GM23248 (cell line): ENCODE results near the gene TNFSF8. TPM values are rescaled to one million over a fixed set of nuclear protein-coding genes. Genes with fewer than 3 reads are reported as not detected.

Experiments
- DNase-seq: peaks from one replicate; pipeline ENCODE4 v3.0.0-alpha.2; 2015
- H2AFZ ChIP-seq: fragments of 200-600 bp; sonication (generic); 2 replicates; pipeline ENCODE4 v1.6.1; 2016; ENCODE audit warnings: antibody characterized with exemption
- H3F3A ChIP-seq: fragments of 200-600 bp; sonication (generic); 2 replicates; pipeline ENCODE4 v1.6.1; 2016; ENCODE audit warnings: mild to moderate bottlenecking, antibody characterized with exemption, mixed run types; ENCODE audit not compliant: insufficient read depth
- H3K27ac ChIP-seq: fragments of 200-600 bp; sonication (generic); 2 replicates; pipeline ENCODE4 v1.5.1; 2016; ENCODE audit warnings: mild to moderate bottlenecking
- H3K27me3 ChIP-seq: fragments of 200-600 bp; sonication (generic); replicated peaks from 2 replicates; pipeline ENCODE4 v1.6.1; 2016; ENCODE audit warnings: mild to moderate bottlenecking; ENCODE audit not compliant: insufficient read depth
- H3K36me3 ChIP-seq: fragments of 200-600 bp; sonication (generic); 2 replicates; pipeline ENCODE4 v1.6.1; 2016; ENCODE audit warnings: low read depth, mild to moderate bottlenecking
- H3K4me1 ChIP-seq: fragments of 200-600 bp; sonication (generic); 2 replicates; pipeline ENCODE4 v1.6.1; 2016; ENCODE audit warnings: mild to moderate bottlenecking; ENCODE audit not compliant: insufficient read depth
- H3K4me2 ChIP-seq: fragments of 200-600 bp; sonication (generic); one replicate; pipeline ENCODE4 v1.6.1; 2016; ENCODE audit warnings: mild to moderate bottlenecking; ENCODE audit not compliant: unreplicated experiment
- H3K4me3 ChIP-seq: fragments of 200-600 bp; sonication (generic); 2 replicates; pipeline ENCODE4 v1.5.1; 2016; ENCODE audit warnings: mild to moderate bottlenecking
- H3K79me2 ChIP-seq: fragments of 200-600 bp; sonication (generic); 2 replicates; pipeline ENCODE4 v1.6.1; 2016; ENCODE audit warnings: mild to moderate bottlenecking; ENCODE audit not compliant: insufficient read depth
- H3K9ac ChIP-seq: fragments of 200-600 bp; sonication (generic); 2 replicates; pipeline ENCODE4 v1.6.1; 2016; ENCODE audit warnings: mild to moderate bottlenecking
- H3K9me2 ChIP-seq: fragments of 200-600 bp; sonication (generic); 2 replicates; pipeline ENCODE4 v1.6.1; 2016; ENCODE audit warnings: mixed run types, mild to moderate bottlenecking, moderate library complexity; ENCODE audit not compliant: insufficient read depth
- H3K9me3 ChIP-seq: fragments of 200-600 bp; sonication (generic); one replicate; pipeline ENCODE4 v1.6.1; 2017; ENCODE audit warnings: low read depth
- H4K20me1 ChIP-seq: fragments of 200-600 bp; sonication (generic); 2 replicates; pipeline ENCODE4 v1.6.0; 2016; ENCODE audit not compliant: insufficient read depth
- EZH2 ChIP-seq: fragments of 200-600 bp; sonication (generic); IDR thresholded peaks from 2 replicates; pipeline ENCODE4 v1.6.1; 2018; ENCODE audit warnings: antibody characterized with exemption, mild to moderate bottlenecking; ENCODE audit not compliant: insufficient read depth, poor library complexity, severe bottlenecking
- EZH2phosphoT487 ChIP-seq: fragments of 200-600 bp; sonication (generic); IDR thresholded peaks from 2 replicates; pipeline ENCODE4 v1.6.1; 2018; ENCODE audit warnings: antibody characterized with exemption, moderate library complexity, mild to moderate bottlenecking, low read depth; ENCODE audit not compliant: insufficient read depth
- WGBS, 2 experiments: methylation state at CpG; one replicate each; pipeline ENCODE4 v1.1.6; 2015 to 2017; ENCODE audit warnings: low lambda C conversion rate in 2 of 2, low coverage in 1 of 2; ENCODE audit errors: missing lambda C conversion rate in 2 of 2; 5-methylcytosine and 5-hydroxymethylcytosine counted together
- in situ Hi-C: fragments of 300-500 bp; cut with MboI; formaldehyde crosslinking; loops from 2 replicates; pipeline ENCODE4 v1.15.0; 2020
- polyA plus RNA-seq: library from polyadenylated mRNA; unstranded; fragments of >200 nt; fragmentation: Nextera tagmentation; extraction: Ambion mirVana; gene quantifications from 2 replicates; pipeline ENCODE4 v1.2.1, GENCODE V29; 2016
- total RNA-seq: library from RNA; depleted of rRNA; stranded (reverse); fragments of >200 nt; shearing (Covaris generic); gene quantifications from 2 replicates; pipeline ENCODE4 v1.2.3, GENCODE V29; 2014

The TNFSF8 gene
- total and polyA plus RNA-seq, 2 experiments from 2014 or later = not detected

GRCh38 chr9:114953046-114953445 is 22.7 kb upstream of the TNFSF8 start:
- Histone ChIP-seq H3K9me2 (no peaks in the 10 kb centered on the region), H3F3A (peaks cover 12% of the 10 kb centered on the region), H4K20me1 (no peaks in the 10 kb centered on the region), H3K4me3 (no peak overlapping the region), H2AFZ (no peak overlapping the region), H3K27me3 (no peaks in the 10 kb centered on the region), H3K9ac (no peak overlapping the region), H3K36me3 (no peaks in the 10 kb centered on the region), H3K4me1 (peaks cover 14% of the 10 kb centered on the region), H3K4me2 (peak overlapping the region; percentile 81), H3K27ac (no peak overlapping the region), H3K79me2 (no peaks in the 10 kb centered on the region), H3K9me3 (no peaks in the 10 kb centered on the region)
- no peak for DNase-seq
- TF ChIP-seq EZH2 = no peak
- TF ChIP-seq EZH2phosphoT487 = no peak
- WGBS, 2 experiments = 22 to 33% methylated on average over 2 of the region's 2 CpGs
- in situ Hi-C loops = no loop called here

GRCh38 chr9:114950761-114951160 is 20.4 kb upstream of the TNFSF8 start:
- in situ Hi-C loops = no loop called here
- peaks cover 12% of the 10 kb centered on the region for H3F3A ChIP-seq
- DNase-seq = no peak
- H4K20me1 ChIP-seq = no peaks in the 10 kb centered on the region
- no peaks in the 10 kb centered on the region for H3K9me2 ChIP-seq
- H3K36me3 ChIP-seq = no peaks in the 10 kb centered on the region
- no peaks in the 10 kb centered on the region for H3K9me3 ChIP-seq
- no peaks in the 10 kb centered on the region for H3K27me3 ChIP-seq
- peaks cover 14% of the 10 kb centered on the region for H3K4me1 ChIP-seq
- no peak overlapping the region for H3K4me3 ChIP-seq
- no peak overlapping the region for H3K4me2 ChIP-seq
- 85 to 87% methylated on average over 2 of the region's 2 CpGs for WGBS, 2 experiments
- TF ChIP-seq EZH2phosphoT487 (no peak), EZH2 (no peak)
- H3K27ac ChIP-seq = no peak overlapping the region
- no peak overlapping the region for H3K9ac ChIP-seq
- H3K79me2 ChIP-seq = no peaks in the 10 kb centered on the region
- no peak overlapping the region for H2AFZ ChIP-seq

GRCh38 chr9:114947058-114947457 is 16.7 kb upstream of the TNFSF8 start:
- Histone ChIP-seq H4K20me1 (no peaks in the 10 kb centered on the region), H3F3A (no peaks in the 10 kb centered on the region), H3K4me3 (no peak overlapping the region), H3K9ac (no peak overlapping the region), H3K27ac (no peak overlapping the region), H3K9me3 (no peaks in the 10 kb centered on the region), H2AFZ (no peak overlapping the region), H3K79me2 (no peaks in the 10 kb centered on the region), H3K4me2 (no peak overlapping the region), H3K4me1 (no peaks in the 10 kb centered on the region), H3K36me3 (no peaks in the 10 kb centered on the region), H3K9me2 (no peaks in the 10 kb centered on the region), H3K27me3 (no peaks in the 10 kb centered on the region)
- in situ Hi-C loops = no loop called here
- TF ChIP-seq EZH2phosphoT487 (no peak), EZH2 (no peak)
- no peak for DNase-seq
- 54 to 57% methylated on average over 4 of the region's 4 CpGs for WGBS, 2 experiments

GRCh38 chr9:114945616-114946412 is 15.4 kb upstream of the TNFSF8 start:
- no peak overlapping the region for H3K9ac ChIP-seq
- no peak overlapping the region for H2AFZ ChIP-seq
- no peak overlapping the region for H3K27ac ChIP-seq
- H3K4me3 ChIP-seq = no peak overlapping the region
- DNase-seq = no peak
- TF ChIP-seq EZH2phosphoT487 (no peak), EZH2 (no peak)
- in situ Hi-C loops = no loop called here
- no peak overlapping the region for H3K4me2 ChIP-seq
- no peaks in the 10 kb centered on the region for H3K36me3 ChIP-seq
- H3K4me1 ChIP-seq = no peaks in the 10 kb centered on the region
- H4K20me1 ChIP-seq = no peaks in the 10 kb centered on the region
- 90% methylated on average over 2 of the region's 2 CpGs for WGBS, 2 experiments
- H3K79me2 ChIP-seq = no peaks in the 10 kb centered on the region
- H3F3A ChIP-seq = no peaks in the 10 kb centered on the region
- H3K27me3 ChIP-seq = no peaks in the 10 kb centered on the region
- H3K9me2 ChIP-seq = no peaks in the 10 kb centered on the region
- no peaks in the 10 kb centered on the region for H3K9me3 ChIP-seq

GRCh38 chr9:114941376-114941775 is 11.0 kb upstream of the TNFSF8 start:
- Histone ChIP-seq H3K4me3 (no peak overlapping the region), H3K9me3 (no peaks in the 10 kb centered on the region), H3K9me2 (no peaks in the 10 kb centered on the region), H4K20me1 (no peaks in the 10 kb centered on the region), H2AFZ (no peak overlapping the region), H3K9ac (no peak overlapping the region), H3F3A (no peaks in the 10 kb centered on the region), H3K79me2 (no peaks in the 10 kb centered on the region), H3K4me1 (0 out of 2 replicates have a peak, but pooled peaks cover 4% of the 10 kb centered on the region), H3K36me3 (no peaks in the 10 kb centered on the region), H3K27me3 (no peaks in the 10 kb centered on the region), H3K4me2 (no peak overlapping the region), H3K27ac (no peak overlapping the region)
- in situ Hi-C loops = no loop called here
- 42 to 44% methylated on average over 2 of the region's 2 CpGs for WGBS, 2 experiments
- DNase-seq = no peak
- TF ChIP-seq EZH2phosphoT487 (no peak), EZH2 (no peak)
